AG09309 (cell line): ENCODE measurements around the gene CEP135.

ENCODE experiments used
- DNase-seq: peaks from one replicate; pipeline ENCODE4 v3.0.0-alpha.2; 2010; ENCODE audit warnings: low read depth
- H3K4me3 ChIP-seq: 2 replicates; pipeline ENCODE4 v1.5.1; 2011; ENCODE audit warnings: mild to moderate bottlenecking, low read depth, low read length, moderate library complexity; ENCODE audit not compliant: control insufficient read depth
- CTCF ChIP-seq: IDR thresholded peaks from 2 replicates; pipeline ENCODE4 v1.5.1; 2011; ENCODE audit warnings: mild to moderate bottlenecking, low read depth, low read length, inconsistent platforms; ENCODE audit not compliant: insufficient read depth, control insufficient read depth; ENCODE audit errors: missing control alignments

Gene CEP135

GRCh38 chr4:55973650-55974049, 24.9 kb downstream of the CEP135 start:
- H3K4me3 ChIP-seq, result no peak overlapping the region
- no peak for TF ChIP-seq CTCF
- no peak for DNase-seq

DNA sequence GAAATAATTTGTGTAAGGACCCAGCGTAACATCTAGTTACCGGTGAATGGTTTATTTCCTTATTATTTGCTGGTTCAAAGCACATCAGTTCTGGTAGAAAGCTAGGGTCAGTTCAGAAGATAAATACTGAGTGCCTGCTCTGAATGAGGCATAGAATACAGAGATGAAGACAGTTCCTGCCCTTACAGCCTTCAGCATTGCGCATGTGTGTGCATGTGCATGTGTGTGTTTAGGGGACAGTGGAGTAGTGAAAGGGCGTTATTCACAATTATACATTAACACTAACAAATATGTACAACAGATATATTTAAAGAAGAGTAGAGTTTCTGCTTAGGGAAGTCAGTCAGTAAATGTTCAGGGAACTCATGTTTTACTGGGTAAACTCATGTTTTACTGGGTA, 29.1 kb downstream of the CEP135 start:
- DNase-seq, result no peak
- no peak for TF ChIP-seq CTCF

DNA sequence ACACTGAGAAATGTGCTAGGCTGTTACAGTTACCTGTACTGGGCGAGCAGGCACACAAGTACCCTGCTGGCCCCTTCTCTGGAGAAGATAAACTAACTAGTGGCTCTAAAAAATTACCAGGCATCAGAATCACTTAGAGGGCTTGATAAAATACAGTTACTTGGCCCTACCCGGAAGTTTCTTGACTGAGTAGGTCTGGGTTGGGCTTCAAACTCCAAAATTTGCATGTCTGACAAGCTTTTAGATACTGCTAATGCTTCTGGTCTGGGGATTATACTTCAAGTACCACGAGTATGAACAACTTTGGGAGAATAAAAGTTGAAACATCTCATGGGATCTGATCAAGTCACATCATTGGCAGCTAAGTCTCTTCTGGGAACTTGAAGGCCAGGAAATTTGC, 30.8 kb downstream of the CEP135 start:
- DNase-seq, result no peak
- H3K4me3 ChIP-seq, result no peak overlapping the region
- no peak for TF ChIP-seq CTCF

More for the DNA sequence above, 29.1 kb downstream of the CEP135 start:
- H3K4me3 ChIP-seq, result no peak overlapping the region

GRCh38 chr4:55980725-55981124, 32.0 kb downstream of the CEP135 start:
- no peak overlapping the region for H3K4me3 ChIP-seq
- DNase-seq, result no peak
- TF ChIP-seq CTCF, result no peak

- TF ChIP-seq CTCF, result no peak
- H3K4me3 ChIP-seq, result no peak overlapping the region
- DNase-seq, result no peak
Measured at GRCh38 chr4:55982976-55983375, 34.2 kb downstream of the CEP135 start.

- no peak overlapping the region for H3K4me3 ChIP-seq
- DNase-seq, result no peak
- no peak for TF ChIP-seq CTCF
Measured at GRCh38 chr4:55989766-55990165, 41.0 kb downstream of the CEP135 start.
